ENCODE results near the gene IGLL1. TPM values are rescaled to one million over a fixed set of nuclear protein-coding genes. Genes with fewer than 3 reads are reported as not detected.

IGLL1 gene
- total RNA-seq, 1 experiment from 2014 or later, result not detected

- Mint-ChIP-seq H3K27me3 (ENCODE audit: insufficient read depth, unreplicated experiment) (peaks cover 15% of the 10 kb centered on the region), H3K4me1 (ENCODE audit: insufficient read depth, unreplicated experiment) (no peaks in the 10 kb centered on the region), H3K27ac (ENCODE audit: low read depth, unreplicated experiment) (no peak overlapping the region), H3K36me3 (ENCODE audit: insufficient read depth, unreplicated experiment) (no peaks in the 10 kb centered on the region), H3K9me3 (ENCODE audit: unreplicated experiment) (no peaks in the 10 kb centered on the region), H3K4me3 (ENCODE audit: unreplicated experiment) (no peak overlapping the region)
- no TSS peak for BruUV-seq (replicated peaks)
- intact Hi-C loops (cut with micrococcal nuclease), result no loop called here
- TF ChIP-seq, protein P1, sequence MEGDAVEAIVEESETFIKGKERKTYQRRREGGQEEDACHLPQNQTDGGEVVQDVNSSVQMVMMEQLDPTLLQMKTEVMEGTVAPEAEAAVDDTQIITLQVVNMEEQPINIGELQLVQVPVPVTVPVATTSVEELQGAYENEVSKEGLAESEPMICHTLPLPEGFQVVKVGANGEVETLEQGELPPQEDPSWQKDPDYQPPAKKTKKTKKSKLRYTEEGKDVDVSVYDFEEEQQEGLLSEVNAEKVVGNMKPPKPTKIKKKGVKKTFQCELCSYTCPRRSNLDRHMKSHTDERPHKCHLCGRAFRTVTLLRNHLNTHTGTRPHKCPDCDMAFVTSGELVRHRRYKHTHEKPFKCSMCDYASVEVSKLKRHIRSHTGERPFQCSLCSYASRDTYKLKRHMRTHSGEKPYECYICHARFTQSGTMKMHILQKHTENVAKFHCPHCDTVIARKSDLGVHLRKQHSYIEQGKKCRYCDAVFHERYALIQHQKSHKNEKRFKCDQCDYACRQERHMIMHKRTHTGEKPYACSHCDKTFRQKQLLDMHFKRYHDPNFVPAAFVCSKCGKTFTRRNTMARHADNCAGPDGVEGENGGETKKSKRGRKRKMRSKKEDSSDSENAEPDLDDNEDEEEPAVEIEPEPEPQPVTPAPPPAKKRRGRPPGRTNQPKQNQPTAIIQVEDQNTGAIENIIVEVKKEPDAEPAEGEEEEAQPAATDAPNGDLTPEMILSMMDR (IDR thresholded peaks at IDR 0.05; ENCODE audit: unreplicated experiment), result no peak
- DNase-seq (ENCODE audit: unreplicated experiment), result no peak
- POLR2A ChIA-PET, result interaction anchor here (0.8 kb wide), 1 partner anchor 568 kb away, joined by 3 read pairs; no protein-coding TSS in a partner anchor
- CTCF ChIA-PET, result interaction anchor here (0.6 kb wide), 2 partner anchors 11 to 156 kb away, joined by 3 read pairs; no protein-coding TSS in a partner anchor
Measured at GRCh38 chr22:23527971-23528740, 51.9 kb downstream of the IGLL1 start.

- no peaks in the 10 kb centered on the region for H3K4me1 Mint-ChIP-seq (ENCODE audit: insufficient read depth, unreplicated experiment)
- no peak overlapping the region for H3K4me3 Mint-ChIP-seq (ENCODE audit: unreplicated experiment)
- intact Hi-C loops (cut with micrococcal nuclease), result no loop called here
- peaks cover 6% of the 10 kb centered on the region for H3K27me3 Mint-ChIP-seq (ENCODE audit: insufficient read depth, unreplicated experiment)
- CTCF ChIA-PET, result no interaction called here
- no peak overlapping the region for H3K27ac Mint-ChIP-seq (ENCODE audit: low read depth, unreplicated experiment)
- BruUV-seq (replicated peaks), result no TSS peak
- TF ChIP-seq, protein P1 (IDR thresholded peaks at IDR 0.05; ENCODE audit: unreplicated experiment), result no peak
- POLR2A ChIA-PET, result no interaction called here
- DNase-seq (ENCODE audit: unreplicated experiment), result no peak
- H3K9me3 Mint-ChIP-seq (ENCODE audit: unreplicated experiment), result no peaks in the 10 kb centered on the region
- no peaks in the 10 kb centered on the region for H3K36me3 Mint-ChIP-seq (ENCODE audit: insufficient read depth, unreplicated experiment)
Measured at GRCh38 chr22:23526596-23527316, 53.3 kb downstream of the IGLL1 start.

DNA sequence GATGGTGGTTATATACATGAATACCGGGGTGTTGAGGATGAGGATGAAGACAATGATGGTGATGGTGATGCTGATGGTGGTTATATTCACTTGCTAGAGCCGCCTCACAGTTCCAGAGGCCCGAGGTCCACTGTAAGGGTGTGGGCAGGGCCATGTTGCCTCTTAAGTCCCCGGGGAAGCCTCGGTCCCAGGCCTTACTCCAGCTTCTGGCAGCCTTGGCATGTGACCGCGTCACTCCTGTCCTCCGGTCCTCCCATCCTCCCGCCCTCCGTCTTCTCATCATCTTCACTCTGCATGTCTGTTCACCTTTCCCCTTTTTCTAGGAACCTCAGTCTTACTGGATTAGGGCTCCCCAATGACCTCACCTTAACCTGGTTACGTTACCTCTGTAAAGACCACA, 54.6 kb downstream of the IGLL1 start:
- TF ChIP-seq, protein P1 (IDR thresholded peaks at IDR 0.05; ENCODE audit: unreplicated experiment), result no peak
- H3K27me3 Mint-ChIP-seq (ENCODE audit: insufficient read depth, unreplicated experiment), result no peaks in the 10 kb centered on the region
- no peaks in the 10 kb centered on the region for H3K36me3 Mint-ChIP-seq (ENCODE audit: insufficient read depth, unreplicated experiment)
- ChIA-PET CTCF (no interaction called here), POLR2A (no interaction called here)
- intact Hi-C loops (cut with micrococcal nuclease), result no loop called here
- H3K4me3 Mint-ChIP-seq (ENCODE audit: unreplicated experiment), result no peak overlapping the region
- H3K9me3 Mint-ChIP-seq (ENCODE audit: unreplicated experiment), result no peaks in the 10 kb centered on the region
- DNase-seq (ENCODE audit: unreplicated experiment), result no peak
- no peaks in the 10 kb centered on the region for H3K4me1 Mint-ChIP-seq (ENCODE audit: insufficient read depth, unreplicated experiment)
- no peak overlapping the region for H3K27ac Mint-ChIP-seq (ENCODE audit: low read depth, unreplicated experiment)
- no TSS peak for BruUV-seq (replicated peaks)

GRCh38 chr22:23524226-23524625, 55.9 kb downstream of the IGLL1 start:
- Mint-ChIP-seq H3K27me3 (ENCODE audit: insufficient read depth, unreplicated experiment) (no peaks in the 10 kb centered on the region), H3K4me3 (ENCODE audit: unreplicated experiment) (no peak overlapping the region), H3K9me3 (ENCODE audit: unreplicated experiment) (no peaks in the 10 kb centered on the region), H3K4me1 (ENCODE audit: insufficient read depth, unreplicated experiment) (no peaks in the 10 kb centered on the region), H3K36me3 (ENCODE audit: insufficient read depth, unreplicated experiment) (no peaks in the 10 kb centered on the region), H3K27ac (ENCODE audit: low read depth, unreplicated experiment) (no peak overlapping the region)
- intact Hi-C loops (cut with micrococcal nuclease), result no loop called here
- BruUV-seq (replicated peaks), result no TSS peak
- no peak for DNase-seq (ENCODE audit: unreplicated experiment)
- CTCF ChIA-PET, result no interaction called here
- TF ChIP-seq, protein P1 (IDR thresholded peaks at IDR 0.05; ENCODE audit: unreplicated experiment), result no peak
- POLR2A ChIA-PET, result no interaction called here

Measured in MCF 10A (cell line).